ENCODE data around the gene EPHB4.

- TF ChIP-seq POLR2A (IDR thresholded peaks at IDR 0.05; ENCODE audit: low read length) (no peak), GATA1 (IDR thresholded peaks at IDR 0.05; ENCODE audit: low read depth, low read length) (no peak)
Observed at GRCh38 chr7:100856871-100857282, 29.6 kb upstream of the EPHB4 start.

All from erythroblast (primary cell).